Brain pericyte (primary cell): ENCODE data around the gene MMEL1.
"Not testable (repeated sequence)": the region's sequence is repeated elsewhere in the genome, so short reads cannot be mapped to it uniquely, and the experiment has no call there.

ENCODE experiments used
- DNase-seq: peaks from one replicate; pipeline ENCODE4 v3.0.0-alpha.2; 2012; ENCODE audit warnings: low read depth, low spot score

The MMEL1 gene

DNA sequence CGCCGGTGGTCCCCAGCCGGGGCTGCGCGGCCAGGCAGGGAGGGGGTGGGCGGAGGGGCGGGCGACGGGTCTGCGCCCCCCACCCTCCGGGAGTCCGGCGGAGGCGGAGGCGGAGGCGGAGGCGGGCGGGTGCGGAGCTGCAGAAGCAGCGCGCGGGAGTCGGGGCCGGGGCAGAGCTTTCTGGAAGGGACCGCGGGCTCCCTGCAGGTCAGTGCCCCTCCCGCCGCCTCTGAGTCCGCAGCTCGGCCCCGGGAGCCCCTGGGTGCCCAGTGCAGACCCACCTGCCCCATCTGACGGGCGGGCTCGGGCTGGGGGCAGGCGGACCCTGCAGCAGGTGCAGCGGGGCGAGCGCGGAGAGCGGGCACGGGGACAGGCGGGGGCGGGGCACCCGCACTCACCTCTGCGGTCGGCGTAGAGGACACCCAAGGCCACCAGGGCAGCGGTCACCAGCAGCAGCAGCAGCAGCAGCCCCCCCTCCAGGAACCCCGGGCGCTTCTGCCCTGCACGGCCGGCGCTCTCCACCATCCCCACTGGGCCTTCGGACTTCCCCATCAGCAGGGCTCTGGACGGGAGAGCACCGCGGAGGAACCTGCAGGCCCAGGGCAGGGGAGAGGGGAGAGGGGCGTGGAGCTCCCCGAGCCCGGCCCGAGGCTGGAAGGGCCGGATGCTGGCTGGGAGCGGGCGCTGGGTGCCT is 3.7 kb downstream of the MMEL1 start:
- no peak for DNase-seq

DNA sequence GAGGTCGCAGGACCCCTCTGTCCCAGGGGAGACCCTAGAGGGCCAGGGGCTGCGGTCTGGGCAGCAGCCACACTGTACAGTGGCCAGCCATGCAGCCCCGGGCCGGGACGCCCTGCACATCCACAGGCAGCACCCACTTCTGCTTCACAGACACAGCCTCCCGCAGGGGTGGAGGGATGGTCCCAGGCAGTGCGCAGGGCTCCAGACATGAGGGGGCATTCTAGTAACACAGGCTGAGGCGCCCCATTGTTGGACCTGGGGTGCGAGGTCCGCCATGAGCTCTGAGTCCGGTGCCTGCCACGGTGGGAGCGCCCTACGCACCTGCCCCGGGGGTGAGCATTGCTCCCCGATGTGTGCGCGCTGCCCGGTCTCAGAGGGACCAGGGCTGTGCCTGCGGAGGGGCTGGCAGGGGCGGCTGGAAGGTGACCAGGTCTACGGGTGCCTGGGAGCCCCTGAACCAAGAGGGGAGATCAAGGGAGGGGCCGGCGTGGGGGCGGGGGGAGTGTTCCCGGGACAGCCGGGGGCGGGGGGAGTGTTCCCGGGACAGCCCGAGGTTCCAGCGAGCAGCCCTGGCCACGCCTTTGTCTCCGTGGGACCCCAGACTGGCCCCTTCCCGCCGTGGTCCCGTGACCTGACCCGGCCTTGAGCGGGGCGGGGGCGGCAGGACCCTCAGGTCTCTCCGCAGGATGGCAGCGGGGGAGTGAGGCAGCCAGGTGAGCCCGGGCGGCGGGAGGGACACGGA is 4.5 kb downstream of the MMEL1 start:
- DNase-seq, result no peak

DNA sequence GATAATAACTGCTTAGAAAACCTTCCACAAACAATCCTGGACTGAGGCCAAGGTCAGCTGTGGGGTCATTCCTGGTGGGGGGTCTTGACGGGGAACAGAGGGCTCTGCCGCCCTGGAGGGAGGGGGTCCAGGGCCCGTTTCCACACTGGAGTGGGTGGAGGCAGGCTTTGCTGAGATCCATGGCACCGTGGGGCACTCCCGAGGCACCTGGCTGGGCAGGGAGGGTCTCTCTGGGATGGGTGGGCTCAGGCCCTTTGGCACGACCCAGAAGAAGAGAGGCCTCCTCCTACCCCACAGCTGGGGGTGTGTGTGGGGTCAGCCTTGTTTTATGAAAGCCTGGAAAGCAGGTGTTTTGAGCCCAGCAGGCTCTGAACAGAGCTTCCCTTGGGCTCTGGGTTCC is 5.1 kb downstream of the MMEL1 start:
- no peak for DNase-seq

DNA sequence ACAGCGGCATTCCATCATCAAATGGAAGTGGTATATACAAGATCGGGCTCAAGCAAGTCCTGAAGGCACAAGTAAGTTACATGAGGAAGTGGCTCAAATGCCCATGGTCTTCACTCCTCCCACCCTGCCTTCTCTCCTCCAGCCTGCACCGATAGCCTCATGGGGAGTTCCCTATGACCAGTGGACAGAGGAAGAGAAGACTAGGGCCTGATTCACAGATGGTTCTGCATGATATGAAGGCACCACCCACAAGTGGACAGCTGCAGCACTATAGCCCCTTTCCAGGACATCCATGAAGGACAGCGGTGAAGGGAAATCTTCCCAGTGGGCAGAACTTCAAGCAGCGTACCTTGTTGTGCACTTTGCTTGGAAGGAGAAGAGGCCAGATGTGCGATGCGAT is 7.1 kb downstream of the MMEL1 start:
- not testable (repeated sequence) for DNase-seq

DNA sequence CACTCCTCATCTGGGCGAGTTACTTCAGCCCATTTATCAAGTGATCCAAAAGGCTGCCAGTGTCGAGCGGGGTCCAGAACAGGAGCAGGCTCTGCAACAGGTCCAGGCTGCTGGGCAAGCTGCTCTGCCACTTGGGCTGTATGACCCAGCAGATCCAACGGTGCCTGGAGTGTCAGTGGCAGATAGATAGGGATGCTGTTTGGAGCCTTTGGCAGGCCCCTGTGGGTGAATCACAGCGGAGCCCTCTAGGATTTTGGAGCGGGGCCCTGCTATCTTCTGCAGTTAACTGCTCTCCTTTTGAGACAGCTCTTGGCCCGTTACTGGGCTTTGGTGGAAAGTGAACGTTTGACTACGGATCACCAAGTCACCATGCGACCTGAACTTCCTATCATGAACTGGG is 7.5 kb downstream of the MMEL1 start:
- no peak for DNase-seq

DNA sequence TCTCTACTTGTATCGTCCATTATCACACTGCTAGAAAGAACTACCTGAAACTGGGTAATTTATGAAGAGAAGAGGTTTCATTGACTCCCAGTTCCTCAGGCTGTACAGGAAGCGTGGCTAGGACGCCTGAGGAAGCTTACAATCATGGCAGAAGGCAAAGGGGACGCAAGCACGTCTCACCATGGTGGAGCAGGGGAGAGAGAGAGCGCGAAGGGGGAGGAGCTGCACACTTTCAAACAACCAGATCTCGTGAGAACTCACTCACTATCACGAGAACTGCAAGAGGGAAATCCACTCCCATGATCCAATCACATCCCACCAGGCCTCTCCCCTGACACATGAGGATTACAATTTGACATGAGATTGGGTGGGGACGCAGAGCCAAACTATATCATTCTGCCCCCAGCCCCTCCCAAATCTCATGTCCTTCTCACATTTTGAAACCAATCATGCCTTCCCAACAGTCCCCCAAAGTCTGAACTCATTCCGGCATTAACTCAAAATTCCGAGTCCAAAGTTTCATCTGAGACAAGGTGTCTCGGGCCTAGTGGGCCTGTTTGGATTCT is 8.0 kb downstream of the MMEL1 start:
- no peak for DNase-seq

DNA sequence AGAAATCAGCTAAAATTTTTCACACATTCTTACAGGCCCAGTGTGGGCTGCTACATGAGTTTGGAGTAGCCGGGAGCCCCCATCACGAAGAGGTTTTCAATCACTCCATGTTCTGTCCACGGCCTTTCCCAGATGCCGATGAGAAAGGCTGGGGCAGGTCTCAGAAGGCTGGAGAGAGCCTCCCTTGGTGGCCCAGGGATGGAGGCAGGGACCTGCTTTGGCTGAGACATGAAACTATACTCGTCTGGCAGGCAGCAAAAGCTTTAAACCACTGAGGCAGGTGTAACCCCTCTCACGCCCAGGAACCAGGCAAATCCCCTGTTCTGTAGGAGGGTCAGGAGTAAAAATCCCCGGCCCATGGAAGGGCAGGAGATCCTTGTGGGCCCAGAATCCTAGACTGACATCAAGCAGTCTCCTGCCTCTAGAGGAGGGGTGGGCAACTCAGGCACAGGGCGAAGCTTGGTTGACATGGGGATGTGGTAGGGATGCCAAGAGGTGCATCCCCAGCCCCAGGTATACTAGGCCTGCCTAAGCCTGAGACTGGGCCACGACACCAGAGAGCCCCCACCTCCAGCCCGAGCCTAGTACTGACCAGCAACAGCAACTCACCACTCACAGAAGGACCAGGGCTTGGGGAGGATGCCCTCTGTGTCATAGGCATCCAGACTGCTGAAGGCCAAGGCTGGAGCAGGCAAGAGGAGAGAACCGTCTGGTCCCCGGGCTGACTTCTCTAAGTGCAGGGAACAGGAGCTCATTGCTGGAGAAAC is 9.1 kb downstream of the MMEL1 start:
- DNase-seq, result no peak

DNA sequence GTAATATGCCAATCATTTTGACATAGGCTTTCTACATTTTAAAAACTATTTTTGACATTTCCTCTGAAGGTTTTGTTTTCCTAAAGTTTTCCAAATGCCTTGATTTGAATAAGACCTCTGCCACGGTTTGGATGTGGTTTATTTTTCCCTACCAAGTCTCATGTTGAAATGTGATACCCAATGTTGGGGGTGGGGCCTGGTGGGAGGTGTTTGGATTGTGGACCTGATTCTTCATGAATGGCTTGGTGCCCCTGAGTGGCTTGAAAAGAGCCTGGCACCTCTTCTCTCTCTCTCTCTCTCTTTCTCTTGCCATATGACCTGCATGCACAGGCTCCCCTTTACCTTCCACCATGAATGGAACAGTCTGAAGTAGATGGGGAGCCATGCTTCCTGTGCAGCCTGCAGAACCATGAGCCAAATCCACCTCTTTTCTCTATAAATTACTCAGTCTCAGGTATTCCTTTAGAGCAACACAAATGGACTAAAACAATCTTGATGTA is 14.8 kb downstream of the MMEL1 start:
- DNase-seq, result no peak

DNA sequence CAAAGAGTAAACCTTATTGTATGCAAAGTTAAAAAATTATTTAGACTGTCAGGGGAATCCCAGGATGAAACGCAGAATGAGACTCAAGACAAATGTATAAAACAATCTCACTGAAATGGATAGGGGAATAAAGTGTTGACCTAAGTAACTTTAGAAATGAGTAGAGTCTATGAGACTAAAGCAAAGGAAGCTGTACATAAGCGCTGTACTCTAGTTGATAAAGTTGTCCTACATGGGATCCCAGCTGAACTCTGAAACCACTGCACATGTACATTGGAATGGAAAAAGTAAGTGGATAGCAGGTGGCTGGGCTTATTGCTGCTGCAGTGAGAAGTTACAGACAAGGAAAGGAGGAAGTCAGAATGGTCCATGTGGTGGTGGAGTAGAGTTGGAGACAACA is 18.7 kb downstream of the MMEL1 start:
- no peak for DNase-seq

DNA sequence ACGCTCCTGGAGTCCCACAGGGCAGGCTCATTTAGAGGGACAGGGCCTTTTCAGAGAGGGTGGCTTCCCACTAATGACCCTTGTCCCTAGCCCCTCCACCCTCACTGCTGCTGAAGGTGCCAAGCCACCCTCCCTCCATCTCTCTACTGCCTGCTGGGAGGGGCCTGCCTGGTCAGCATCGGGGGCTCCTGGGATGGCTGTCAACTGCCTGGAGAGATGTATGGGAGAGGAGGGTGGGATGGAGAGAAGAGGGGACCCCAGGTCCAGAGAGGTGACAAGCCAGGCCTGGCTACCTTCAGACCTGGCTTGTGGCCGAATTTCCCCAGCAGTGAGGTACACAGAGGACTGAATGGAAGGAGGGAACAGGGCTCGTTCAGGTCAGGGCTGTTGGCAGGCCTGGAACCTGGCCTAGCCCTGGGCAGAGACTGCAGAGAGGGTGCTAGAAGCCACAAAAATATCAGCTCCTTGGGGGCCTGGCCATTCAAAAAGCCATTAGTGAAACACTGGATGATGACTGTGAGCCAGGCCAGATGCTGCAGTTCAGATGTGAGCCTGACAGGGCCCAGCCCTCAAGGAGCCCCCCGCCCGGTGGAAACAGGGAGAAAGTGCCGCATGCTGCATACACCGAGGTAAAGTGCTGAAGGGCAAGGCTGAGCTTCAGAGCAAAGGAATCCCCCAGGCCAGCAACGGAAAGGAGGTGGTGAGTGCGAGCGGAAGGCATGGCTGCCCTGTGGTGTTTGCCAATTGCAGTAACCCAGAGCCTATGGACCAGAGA is 20.0 kb downstream of the MMEL1 start:
- DNase-seq, result no peak

DNA sequence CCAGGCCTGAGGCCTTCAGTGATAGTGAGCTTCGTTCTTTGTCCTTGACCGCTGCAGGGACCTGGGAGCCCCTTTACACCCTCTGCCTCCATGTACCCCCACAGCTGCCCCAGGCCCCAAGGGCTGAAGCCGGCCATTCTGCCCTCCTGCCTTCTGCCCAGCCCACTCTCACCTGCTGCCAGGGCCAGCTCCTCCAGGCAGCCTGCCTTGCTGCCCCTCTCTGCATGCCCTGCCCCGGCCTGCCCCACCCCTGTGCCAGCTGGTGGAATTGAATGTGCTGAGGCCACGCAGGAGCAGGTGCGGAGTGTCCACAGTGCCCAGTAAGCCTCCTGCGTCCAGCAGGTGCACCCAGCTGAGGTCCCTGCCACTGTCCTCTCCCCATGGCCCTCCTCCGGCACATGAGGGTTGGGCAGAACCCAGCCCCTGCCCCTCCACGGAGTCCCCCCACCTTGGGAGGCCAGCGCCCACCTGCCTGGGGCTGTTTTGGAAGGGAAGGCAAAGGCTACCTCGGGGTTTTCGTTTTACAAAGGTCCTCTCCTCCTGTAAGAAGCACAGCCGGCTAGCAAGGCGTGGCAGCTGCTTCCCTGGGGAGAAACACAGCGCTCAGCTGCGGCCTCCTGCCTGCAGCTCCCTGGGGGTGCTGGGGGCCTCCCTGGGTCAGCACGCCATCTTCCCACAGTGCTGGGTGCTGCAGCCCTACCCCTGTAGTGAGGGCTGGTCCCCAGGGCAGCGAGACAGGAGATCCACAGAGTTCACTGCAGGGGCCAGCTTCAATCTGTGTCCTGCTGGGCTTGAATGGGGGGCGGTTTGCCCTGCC is 21.0 kb downstream of the MMEL1 start:
- no peak for DNase-seq

DNA sequence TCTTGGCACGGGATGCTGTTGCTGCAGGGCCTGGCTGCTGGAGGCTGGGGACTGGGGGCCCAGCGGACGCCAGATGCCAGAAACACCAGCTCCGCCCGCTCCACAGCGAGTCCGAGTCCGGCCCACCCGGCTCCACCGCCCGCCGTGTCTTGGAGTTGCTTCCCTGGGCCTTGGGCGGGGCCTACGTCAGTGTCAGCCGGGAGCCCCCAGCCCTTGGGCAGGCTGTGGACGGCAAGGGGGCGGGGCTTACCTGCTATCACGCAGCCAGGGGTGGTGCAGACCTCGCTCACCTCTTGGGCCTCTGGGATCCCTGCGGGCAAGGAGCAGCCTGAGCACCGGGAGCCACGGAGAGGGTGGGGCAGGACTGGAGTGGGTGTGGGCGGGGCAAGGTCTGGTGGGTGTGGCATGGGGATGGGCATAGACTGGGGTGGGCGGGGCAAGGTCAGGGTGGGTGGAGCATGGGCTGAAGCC is 21.8 kb downstream of the MMEL1 start:
- no peak for DNase-seq

DNA sequence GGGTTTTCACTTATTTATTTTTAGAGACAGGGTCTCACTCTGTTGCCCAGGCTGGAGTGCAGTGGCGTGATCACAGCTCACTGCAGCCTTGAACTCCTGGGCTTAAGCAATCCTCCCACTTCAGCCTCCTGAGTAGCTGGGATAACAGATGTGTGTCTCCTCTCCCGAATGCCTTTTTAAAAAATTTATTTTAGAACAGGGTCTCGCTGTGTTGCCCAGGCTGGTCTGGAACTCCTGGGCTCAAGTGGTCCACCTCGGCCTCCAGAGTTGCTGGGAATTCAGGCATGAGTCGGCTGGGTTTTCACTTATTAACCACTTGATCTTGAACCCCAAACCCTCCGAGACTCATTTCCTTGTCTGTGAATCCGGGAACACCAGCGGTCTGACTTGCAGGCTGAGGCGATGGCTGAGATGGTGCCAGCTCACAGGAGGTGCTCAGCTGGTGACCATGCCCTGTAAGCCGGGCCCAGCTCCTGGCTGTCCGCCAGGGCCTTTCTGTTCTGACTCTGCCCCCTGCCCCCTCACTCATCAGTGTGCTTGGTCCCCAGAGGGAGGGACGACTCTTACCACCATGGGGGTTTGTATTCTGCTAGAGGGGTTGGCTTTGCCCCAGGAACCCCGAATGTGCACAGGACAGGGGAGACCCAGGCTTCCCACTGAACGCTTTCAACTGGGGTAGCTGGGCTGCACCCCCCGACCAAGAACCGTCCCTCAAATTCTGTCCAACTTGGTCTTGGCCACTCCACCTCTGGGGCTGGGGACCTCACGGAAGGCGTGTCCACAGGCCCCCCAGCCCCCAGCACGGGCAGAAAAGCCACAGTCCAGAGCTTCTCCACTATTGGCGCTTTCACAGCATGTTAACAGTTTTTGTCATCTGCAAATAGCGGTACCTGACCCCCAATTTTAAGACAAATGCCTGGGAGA is 22.5 kb downstream of the MMEL1 start:
- DNase-seq, result no peak

DNA sequence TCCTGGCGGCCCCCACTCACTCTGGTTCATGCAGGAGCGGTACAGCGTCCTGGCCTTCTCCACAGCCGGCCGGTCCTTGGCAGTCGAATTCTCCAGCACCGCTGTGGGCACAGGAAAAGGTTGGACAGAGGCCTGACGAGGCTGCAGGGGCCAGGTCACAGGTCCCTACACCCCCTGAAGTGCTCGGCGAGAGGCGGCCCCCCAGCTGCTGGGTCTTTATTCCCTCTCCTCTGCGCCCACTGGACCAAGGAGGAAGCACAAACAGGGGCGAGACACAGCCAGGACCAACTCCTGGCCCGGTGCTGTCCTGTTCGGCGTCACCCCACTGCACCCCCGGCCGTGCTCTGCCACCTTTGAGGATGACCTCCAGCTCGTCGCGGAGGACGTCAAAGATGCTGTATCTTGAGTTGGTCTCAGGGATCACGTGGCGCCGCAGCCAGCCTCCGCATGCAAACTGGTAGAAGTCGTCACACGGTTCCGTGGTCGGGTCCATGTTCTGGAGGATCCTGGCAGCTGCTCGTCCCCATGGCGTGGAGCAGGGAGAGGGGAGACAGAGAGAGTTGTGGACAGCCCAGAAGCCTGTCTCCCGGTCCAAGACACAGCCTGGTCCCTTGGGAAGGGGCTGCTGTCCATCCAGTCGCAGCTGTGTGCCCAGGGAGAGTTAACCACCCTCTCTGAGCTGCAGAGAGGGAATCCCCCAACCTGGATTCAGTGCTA is 23.3 kb downstream of the MMEL1 start:
- no peak for DNase-seq

DNA sequence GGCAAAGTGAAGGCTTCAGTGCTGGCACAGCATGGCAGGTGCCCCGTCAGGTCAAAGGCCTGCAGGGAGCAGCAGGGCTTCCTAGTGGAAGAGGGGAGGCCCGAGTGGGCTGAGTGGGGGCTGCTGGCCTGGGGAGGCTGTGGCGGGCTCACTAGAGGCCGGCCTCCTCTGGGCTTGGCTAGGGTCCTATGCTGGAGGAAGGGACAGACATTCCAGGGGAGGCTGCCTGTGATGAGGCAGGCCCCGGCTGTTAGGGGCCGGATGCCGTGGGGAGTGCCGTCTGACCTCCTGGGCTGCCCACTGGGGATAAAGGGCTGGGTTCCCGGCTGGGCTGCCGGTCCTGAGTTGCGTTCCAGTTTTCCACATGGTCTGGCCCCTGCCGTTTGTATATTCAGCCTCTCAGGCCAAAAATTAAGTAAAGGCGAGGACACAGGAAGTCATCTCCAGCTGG is 25.1 kb downstream of the MMEL1 start:
- DNase-seq, result no peak

DNA sequence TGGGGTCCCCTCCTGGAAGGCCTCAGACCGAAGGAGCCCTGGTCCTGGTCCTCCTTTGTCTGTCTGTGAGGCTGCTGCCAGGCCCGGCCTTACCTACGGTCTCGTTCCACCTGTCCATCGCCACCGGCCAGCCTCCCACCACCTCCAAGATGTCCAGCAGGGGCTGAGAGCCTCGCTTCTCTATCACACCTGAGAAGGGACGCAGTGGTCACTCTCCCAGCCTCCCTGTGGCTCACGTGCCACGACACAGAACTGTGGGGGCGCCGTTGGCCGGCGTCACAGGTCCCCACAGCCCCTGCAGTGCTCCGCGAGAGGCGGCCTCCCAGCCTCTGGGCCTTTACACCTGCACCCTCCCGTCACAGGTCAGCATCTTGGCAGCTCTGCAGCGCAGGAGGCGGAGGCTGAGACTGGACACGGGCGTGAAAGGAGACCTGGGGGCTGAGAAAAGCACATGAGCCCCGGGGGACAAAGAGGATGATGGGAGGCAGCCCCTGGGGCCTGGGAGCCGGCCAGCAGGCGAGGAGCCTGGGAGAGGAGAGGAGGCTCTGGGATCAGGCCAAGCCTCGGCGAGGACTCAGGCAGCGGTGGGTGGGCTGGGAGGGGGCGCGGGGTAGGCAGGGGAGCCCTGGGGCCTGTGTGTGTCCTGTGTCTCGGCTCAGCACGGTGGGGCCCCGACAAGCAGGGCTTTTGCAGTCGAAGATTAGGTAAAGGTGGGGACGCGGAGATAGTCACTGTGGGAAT is 25.8 kb downstream of the MMEL1 start:
- DNase-seq, result no peak

DNA sequence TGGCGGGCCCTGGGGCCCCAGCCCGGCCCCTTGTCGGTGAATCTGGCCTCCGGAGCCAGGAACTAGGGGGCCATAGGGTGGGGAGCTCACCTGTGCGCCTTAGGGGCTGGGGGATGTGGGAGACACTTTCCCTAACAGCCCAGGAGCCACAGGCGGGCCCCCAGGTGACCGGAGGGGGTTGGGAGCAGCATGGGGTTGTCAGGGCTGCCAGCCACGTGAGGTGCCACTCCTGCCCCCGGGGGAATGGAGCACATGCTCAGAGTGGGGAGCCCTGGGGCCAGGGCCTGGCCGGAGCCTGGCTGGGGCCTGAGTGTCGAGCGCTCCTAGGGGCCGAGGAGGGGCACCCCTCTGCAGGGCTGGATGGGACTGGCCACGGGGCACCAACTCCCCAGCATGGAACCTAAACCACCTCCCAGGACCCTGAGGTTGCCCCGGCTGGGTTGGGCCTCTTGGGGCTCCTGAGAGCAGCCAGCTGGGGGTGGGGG is 26.4 kb downstream of the MMEL1 start:
- no peak for DNase-seq
